Smooth muscle cell of the umbilical artery (primary cell): ENCODE data around the gene CIC. TPM values are rescaled to one million over a fixed set of nuclear protein-coding genes. Genes with fewer than 3 reads are reported as not detected.

Source experiments
- total RNA-seq: library from RNA; depleted of rRNA; stranded (reverse); fragments of >200 nt; gene quantifications from 2 replicates; pipeline ENCODE4 v1.2.3, GENCODE V29; 2014

The CIC gene
- 23.5 and 48.3 TPM in 2 replicates for total RNA-seq

DNA sequence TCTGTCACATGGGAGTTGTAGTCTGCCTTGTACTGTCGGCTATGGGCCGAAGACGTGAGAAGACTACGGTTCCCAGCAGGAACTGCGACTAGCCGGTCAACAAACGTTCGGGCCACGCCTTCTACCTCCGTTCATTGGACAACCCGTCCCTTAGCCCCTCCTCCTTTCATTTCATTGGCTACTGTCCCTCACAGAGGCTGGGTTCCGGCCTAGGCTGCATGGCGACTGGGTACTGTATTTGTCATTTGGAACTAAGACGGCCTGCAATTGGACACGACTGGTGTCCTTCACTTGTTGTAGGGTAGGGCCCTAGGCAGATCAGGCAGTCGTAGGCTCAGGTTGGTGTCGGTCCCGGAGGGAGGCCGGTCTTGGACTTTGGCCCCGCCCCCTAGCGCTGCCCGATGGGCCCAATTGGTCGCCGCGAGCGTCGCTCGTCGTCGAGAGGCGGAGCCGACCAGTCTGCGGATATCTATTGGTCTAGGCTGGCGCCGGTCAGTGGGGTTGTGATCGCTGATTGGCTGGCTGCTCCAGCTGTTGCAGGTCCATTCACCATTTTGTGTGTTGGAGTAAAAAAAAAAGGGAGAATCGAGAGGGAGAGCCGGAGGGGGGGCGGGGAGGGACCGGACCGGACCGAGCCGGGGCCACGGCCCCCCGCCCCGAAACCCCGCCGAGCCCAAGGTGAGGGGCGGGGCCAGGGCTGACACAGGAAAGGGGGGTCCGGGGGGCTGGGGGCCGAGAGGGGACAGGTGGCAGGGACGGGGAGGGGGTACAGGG lies at the start of gene CIC:
TSS of gene CIC (plus strand) at position 549 of the 774 bp plus-strand sequence. CDS start 2,532 bp downstream, outside the sequence.

DNA sequence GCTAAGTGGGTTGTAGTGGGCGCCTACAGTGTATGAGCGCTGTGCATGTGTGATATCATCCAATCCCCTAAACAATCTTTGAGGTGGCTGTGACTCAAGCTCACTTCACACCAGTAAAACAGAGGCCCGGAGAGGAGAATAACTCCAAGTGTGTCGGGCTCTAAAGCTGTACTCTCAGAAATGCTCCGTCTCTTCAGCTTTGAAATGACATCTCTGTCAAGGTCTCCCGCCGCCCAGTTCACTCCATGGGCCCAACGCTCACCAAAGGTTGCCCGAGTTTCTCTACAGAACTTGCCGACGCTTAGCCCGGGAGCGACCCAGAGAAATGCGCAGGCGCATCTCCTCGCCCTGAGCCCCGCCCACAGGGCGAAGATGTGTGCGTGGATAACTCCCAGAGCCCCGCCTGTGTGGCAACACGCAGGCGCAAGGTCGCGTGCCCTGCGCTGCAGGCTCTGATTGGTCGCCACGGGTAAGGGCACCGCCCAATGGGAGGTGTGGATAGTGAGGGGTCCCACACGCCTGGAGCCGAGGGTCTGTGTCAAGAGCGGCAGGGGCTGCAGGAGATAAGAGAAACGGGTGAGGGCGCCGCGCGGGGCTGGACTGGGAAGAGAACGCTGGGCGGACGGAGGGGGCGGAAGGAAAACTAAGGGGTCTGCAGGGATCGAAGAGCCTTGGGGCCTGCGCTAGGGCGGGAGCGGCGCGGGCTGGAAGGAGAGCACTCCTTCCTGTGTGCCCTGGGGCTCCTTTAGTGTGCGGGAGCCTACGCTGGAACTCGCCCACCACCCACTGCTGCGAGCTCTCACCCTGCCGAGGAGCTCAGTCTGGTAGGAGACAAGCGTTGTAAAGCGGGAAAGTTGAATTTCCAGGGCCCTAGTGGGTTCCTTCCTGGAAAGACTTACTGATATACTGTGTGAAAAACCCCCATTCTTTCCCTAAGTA lies 49.0 kb upstream of the CIC start, which contains the start of gene ZNF526:
TSS of gene ZNF526 (plus strand) at position 501 of the 939 bp plus-strand sequence. CDS start 4,092 bp downstream, outside the sequence.

DNA sequence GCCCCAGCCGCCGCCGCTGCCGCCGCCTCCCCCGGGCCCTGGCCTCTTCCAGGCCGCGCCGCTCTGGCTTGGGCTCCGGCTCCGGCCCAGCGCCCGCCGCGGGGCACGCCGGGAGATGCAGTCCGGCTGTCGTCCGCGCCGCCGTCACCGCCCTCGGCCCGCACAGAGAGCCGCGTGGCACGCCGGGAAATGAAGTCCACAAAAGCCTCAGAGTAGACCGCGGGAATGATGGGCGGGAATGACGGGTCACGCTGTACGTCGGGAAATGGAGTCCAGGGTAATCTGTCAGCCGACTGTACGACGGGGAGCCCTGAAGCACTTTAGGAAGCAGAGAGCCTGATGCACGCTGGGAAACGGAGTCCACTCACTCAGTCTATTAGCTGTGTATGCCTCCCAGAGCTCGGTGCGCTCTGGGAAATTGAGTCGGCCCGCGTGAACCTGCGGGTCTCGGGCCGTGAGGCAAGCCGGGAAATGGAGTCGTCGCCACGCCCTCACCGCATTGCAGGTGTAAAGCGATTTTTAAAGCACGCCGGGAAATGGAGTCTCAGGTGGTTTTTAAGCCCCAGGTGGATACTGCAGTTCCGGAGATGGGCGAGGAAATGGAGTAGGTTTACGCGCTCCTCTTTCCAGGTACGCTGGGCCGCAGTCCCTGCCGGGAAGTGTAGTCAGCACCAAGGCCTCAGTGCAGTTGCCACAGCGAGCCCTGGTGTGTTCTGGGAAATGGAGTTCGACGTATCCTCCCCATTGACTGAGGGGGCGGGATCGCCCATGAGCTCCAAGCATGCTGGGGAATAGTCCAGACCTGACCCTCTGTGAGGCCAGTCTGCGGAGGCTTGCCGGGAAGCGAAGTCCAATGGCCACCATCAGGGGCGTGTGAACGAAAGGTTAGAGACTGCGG lies 26.3 kb upstream of the CIC start, which contains the start of gene GSK3A:
TSS of gene GSK3A (minus strand) at position 91 of the 898 bp plus-strand sequence. CDS start 137 bp downstream, outside the sequence.

GRCh38 chr19:42254850-42255765 lies 13.9 kb upstream of the CIC start, which contains the start of gene ERF:
Gene ERF (minus strand): TSS chr19:42255128. CDS start chr19:42254999, 129 bp downstream.

DNA sequence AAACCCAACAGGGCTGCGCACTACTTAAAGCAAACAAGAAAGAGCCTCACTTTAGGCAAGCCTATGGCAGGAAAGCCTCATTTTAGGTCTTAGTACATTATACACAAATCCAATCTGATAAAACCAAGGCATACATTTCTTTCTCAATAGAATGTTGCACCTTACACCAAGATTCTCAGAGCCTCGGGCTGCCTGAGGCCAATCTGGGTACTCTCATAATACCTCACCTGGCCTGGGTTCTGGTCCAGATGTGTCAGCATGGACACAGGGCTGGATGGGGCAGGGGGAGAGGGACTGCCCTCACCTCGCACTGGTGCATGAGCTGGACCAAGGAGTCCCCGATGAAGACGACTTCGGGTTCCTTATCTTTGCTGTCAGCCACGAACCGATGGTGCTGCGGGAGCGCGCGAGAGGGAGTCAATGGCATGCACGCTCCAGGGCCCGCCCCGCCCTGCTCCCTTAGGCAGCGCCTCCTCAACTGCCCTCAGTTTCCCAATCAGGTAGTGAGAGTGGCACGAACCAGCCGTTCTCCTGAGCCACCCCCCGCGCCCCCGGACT lies 32.7 kb downstream of the CIC start, which contains the start of gene PRR19:
TSS of gene PRR19 (plus strand) at position 487 of the 558 bp plus-strand sequence. CDS start 7,453 bp downstream, outside the sequence.

GRCh38 chr19:42313096-42313839 lies 44.2 kb downstream of the CIC start, which contains the start of gene TMEM145:
Gene TMEM145 (plus strand): TSS chr19:42313309. CDS start chr19:42313377, 68 bp downstream.

DNA sequence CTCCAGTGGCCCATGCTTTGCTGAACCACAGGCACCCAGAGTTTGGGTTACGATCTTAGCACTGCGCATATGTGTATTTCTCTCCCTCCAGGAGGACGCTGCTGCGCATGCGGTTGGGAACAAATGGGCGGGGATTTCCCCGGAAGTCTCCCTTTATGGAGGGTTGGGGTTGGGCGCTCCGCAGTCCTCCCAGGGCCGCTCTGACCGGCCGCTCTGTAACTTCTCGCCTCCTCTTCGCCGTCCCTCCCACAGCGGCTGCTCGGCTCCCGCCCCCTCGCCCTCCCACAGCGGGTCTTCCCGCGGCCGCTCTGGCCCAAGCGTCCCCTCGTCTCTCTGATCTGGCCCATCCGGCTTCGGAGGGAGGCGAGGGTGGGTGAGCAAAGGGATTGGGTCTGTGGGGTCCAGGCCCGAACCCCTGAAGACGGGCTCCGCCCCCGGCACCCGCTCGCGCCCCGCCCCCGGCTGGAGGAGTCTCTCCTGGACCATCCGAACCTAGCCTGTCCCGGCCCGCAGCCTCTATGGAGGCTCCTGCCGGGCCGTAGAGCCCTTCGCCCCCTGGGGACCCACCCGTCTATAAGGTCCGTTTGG lies 56.4 kb downstream of the CIC start, which contains the start of gene MEGF8:
TSS of gene MEGF8 (plus strand) at position 328 of the 588 bp plus-strand sequence. CDS start 609 bp downstream, outside the sequence.

Other genes with a start within 250 kb of the CIC start
- gene GRIK5, start 199.0 kb upstream of the CIC start, total RNA-seq = under 0.01 and 0.09 TPM in 2 replicates
- gene ZNF574, start 193.1 kb upstream of the CIC start, total RNA-seq = 9.5 and 14.3 TPM in 2 replicates
- 1.5 and 11.8 TPM in 2 replicates for gene POU2F2, start 136.8 kb upstream of the CIC start, total RNA-seq
- 19.3 and 24.5 TPM in 2 replicates for gene DEDD2, start 51.6 kb upstream of the CIC start, total RNA-seq
- 11.0 and 16.1 TPM in 2 replicates for gene ZNF526, start 48.9 kb upstream of the CIC start, total RNA-seq
- gene GSK3A, start 26.6 kb upstream of the CIC start, total RNA-seq = 17.2 and 33.1 TPM in 2 replicates
- 12.2 and 36.0 TPM in 2 replicates for gene ERF, start 14.1 kb upstream of the CIC start, total RNA-seq
- gene PRR19, start 32.9 kb downstream of the CIC start, total RNA-seq = 0.37 TPM in 1 of 2 replicates, not detected in the other
- gene PAFAH1B3, start 33.4 kb downstream of the CIC start, total RNA-seq = 15.1 and 19.6 TPM in 2 replicates
- gene TMEM145, start 44.1 kb downstream of the CIC start, total RNA-seq = not detected in 2 replicates
- gene MEGF8, start 56.4 kb downstream of the CIC start, total RNA-seq = 45.7 and 52.1 TPM in 2 replicates
- not detected in 2 replicates for gene CNFN, start 121.0 kb downstream of the CIC start, total RNA-seq
- gene LIPE, start 158.1 kb downstream of the CIC start, total RNA-seq = 1.5 and 2.8 TPM in 2 replicates
- not detected in 2 replicates for gene CXCL17, start 173.7 kb downstream of the CIC start, total RNA-seq